HG03378 (cell line): ENCODE data around the gene TCP10L.
"Not testable (repeated sequence)": the region's sequence is repeated elsewhere in the genome, so short reads cannot be mapped to it uniquely, and the experiment has no call there.

ENCODE experiments used
- ATAC-seq: cut with Tn5 transposase; IDR thresholded peaks from one replicate; pipeline ENCODE4 v1.9.1; 2021; ENCODE audit warnings: mild to moderate bottlenecking, moderate library complexity; ENCODE audit not compliant: unreplicated experiment

TCP10L gene

GRCh38 chr21:32559006-32559610 lies 26.2 kb downstream of the TCP10L start:
- ATAC-seq, result no peak

- no peak for ATAC-seq
Measured at GRCh38 chr21:32558106-32558505, 27.2 kb downstream of the TCP10L start.

DNA sequence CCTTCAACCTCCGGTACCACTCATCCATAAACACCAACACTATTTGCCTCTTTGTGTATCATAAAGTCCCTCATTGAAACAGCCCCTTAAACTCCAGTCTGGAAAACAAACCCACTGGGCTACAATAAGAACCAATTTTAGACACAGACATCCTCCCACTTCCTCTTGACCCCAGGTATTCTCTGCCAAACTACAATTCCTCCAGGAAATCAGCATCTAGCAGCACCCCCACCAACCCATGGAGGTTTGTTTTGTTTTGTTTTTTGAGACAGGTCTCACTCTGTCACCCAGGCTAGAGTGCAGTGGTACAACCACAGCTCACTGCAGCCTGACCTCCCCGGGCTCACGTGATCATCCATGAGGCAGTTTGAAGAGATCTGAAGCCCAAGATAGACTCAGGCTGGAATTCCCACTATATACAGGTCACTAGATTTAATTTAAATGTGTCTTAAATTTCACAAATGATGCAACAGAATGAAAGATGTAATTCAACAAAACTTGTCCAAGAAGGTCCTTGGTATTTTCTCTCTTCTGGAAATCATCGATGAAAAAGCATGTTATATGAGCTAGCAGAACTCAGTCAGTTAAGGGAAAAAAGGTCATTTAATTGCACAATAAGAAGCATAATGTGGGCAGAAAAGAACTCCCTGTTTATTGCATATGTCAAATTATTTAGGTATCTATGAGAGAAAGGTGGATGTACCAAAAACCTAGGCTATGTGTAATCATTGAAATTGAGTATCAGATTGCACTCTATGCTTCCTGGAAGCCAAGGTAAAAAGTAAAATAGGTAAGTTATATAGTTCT lies 30.3 kb downstream of the TCP10L start:
- no peak for ATAC-seq

- no peak for ATAC-seq
Measured at GRCh38 chr21:32549886-32550285, 35.4 kb downstream of the TCP10L start.

DNA sequence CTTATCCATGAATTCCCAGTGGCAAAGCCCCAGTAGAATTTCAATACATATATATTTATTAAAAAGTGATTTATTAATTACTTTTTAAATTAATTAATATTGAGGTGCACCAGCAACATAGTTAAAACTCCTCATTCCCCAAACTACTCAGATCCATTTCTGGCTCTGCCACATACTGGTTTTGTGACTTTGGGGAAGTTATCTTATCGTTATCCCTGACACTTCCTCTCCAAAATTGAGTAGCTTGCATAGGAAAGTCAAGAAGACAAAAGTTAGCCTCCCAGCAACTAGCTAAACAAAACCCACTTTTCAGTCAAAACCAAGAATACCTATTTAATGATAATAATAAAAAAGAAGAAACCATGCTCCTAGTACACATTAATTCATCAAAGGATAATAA lies 35.9 kb downstream of the TCP10L start:
- ATAC-seq, result no peak

DNA sequence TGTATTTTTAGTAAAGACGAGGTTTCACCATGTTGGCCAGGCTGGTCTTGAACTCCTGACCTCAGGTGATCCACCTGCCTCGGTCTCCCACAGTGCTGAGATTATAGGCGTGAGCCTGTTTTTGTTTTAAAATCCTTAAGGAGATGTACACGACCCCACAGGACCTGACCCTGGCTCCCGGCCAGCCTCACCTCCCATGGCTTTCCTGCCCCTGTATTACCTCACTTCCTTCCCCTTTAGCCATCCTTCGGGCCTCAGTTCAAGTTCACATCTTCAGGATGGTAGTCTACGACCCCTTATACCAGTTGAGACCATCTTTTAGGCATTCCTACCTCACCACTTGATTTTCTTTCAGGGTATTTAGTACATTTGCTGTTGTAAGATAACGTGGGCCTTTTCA lies 36.3 kb downstream of the TCP10L start:
- ATAC-seq, result no peak

- no peak for ATAC-seq
Measured at GRCh38 chr21:32547018-32547417, 38.3 kb downstream of the TCP10L start.

GRCh38 chr21:32545948-32546441 lies 39.3 kb downstream of the TCP10L start:
- no peak for ATAC-seq

- no peak for ATAC-seq
Measured at GRCh38 chr21:32544697-32545096, 40.6 kb downstream of the TCP10L start.

GRCh38 chr21:32543975-32544374 lies 41.3 kb downstream of the TCP10L start:
- no peak for ATAC-seq

DNA sequence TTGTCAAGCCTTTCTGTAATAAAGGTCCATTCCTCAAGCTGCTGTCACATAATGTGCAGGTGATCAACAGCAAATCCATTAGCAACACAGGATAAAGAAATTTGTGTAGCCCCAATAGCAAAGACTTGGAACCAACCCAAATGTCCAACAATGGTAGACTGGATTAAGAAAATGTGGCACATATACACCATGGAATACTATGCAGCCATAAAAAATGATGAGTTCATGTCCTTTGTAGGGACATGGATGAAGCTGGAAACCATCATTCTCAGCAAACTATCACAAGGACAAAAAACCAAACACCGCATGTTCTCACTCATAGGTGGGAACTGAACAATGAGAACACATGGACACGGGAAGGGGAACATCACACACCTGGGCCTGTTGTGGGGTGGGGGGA lies 42.3 kb downstream of the TCP10L start:
- not testable (repeated sequence) for ATAC-seq

DNA sequence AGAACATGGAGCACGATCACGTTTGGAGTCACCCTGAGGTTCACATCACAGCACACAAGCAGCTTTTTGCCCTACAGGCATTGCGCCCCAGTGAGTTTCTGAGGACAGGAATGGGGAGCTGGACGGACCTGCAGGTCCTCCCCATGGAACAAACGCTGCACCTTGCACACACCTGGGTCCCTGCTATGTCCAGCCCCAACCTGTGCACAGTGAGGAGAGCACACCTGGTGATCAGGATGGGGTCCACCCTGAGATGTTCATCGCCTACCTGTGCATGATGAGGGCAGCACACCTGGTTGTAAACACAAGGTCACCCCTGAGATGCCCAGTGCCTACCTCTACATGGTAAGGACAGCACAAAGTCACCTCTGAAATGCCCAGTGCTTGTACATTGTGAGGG lies 45.9 kb downstream of the TCP10L start:
- no peak for ATAC-seq

DNA sequence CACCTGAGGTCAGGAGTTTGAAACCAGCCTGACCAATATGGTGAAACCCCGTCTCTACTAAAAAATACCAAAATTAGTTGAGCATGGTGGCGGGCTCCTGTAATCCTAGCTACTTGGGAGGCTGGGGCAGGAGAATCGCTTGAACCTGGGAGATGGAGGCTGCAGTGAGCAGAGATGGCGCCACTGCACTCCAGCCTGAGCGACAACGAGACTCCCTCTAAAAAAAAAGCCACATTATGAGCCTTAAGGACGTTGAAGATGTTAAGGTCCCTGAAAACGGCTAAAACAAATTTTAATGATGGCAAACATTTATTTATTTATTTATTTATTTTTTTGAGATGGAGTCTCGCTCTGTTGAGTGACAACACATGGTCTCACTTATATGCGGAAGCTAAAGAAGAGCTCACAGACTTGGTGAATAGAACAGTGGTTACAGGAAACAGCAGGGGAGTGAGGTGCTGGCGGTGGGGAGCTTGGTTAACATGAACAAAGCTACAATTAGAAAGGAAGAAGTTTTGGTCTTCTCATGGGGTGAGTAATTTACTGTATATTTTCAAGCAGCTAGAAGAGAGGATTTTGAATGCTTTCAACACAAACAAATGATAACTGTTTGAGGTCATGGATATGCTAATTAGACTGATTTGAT lies 47.1 kb downstream of the TCP10L start:
- ATAC-seq, result no peak

GRCh38 chr21:32537569-32537881 lies 47.8 kb downstream of the TCP10L start:
- ATAC-seq, result no peak

- no peak for ATAC-seq
Measured at GRCh38 chr21:32535612-32536011, 49.7 kb downstream of the TCP10L start.

DNA sequence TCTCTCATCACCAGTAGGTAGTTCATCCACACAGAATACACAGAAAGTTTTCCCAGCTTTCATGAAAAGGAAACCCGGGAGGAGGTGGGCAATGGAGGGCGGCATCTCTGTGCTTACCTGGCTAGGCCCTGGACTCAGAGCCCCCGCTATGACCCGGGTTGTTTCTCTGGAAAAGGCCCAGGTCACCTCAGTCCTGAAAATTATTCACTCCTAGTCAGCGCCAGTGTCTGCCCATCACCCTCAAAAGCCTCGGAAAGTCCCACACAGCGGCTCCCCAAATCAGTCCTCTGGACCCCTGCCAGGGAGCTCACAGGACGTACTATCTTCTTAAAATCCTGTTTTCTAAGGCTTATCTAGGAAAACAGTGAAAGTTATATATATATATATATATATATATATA lies 51.2 kb downstream of the TCP10L start:
- no peak for ATAC-seq

GRCh38 chr21:32533611-32534010 lies 51.7 kb downstream of the TCP10L start:
- no peak for ATAC-seq

- ATAC-seq, result no peak
Measured at GRCh38 chr21:32533053-32533452, 52.3 kb downstream of the TCP10L start.

DNA sequence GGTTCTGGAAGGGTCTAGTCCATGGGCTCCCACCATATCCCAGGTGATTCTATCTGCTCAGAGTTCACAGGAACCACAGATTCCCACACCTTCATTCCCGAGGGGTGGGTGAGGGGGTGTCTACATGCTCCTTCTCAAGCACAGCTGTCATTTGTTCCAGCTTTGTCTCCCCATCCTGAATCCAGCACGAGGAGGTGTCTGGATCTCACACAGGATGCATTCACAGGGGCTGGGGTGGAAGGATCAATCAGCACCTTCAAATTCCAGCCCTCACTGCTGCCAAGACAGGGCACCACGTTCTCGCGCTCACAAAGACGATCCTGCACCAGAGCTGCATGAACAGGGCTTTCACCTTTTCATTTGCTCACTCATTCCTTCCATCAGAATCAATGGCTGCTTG lies 52.7 kb downstream of the TCP10L start:
- ATAC-seq, result no peak

DNA sequence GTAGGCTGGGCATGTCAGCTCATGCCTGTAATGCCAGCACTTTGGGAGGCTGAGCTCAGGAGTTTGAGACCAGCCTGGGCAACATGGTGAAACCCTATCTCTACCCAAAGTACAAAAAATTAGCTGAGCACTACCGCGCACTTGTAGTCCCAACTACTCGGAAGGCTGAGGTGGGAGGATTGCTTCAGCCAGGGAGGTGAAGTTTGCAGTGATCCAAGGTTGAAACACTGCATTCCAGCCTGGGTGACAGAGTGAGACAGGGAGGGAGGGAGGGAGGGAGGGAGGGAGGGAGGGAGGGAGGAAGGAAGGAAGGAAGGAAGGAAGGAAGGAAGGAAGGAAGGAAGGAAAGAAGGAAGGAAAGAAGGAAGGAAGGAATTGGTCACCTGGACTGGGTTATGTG lies 53.8 kb downstream of the TCP10L start:
- ATAC-seq, result not testable (repeated sequence)

GRCh38 chr21:32530809-32531208 lies 54.5 kb downstream of the TCP10L start:
- not testable (repeated sequence) for ATAC-seq

DNA sequence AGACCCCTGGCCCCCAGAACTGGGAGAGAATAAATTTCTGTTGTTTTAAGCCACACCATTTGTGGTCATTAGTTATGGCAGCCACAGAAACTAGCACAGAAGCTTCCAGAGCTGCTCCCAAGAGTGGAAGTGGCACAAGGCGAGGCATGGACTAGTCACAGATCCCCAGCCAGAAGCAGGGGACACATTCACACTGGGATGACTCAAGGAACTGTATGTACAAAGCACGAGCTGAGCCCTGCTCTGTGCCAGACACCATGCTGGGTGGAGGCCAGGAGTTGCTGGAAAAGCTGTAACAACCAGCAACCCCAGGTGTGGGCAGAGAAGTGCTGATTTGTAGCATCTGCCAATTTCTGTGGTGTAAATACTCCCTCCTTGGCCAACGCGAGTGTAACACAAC lies 55.6 kb downstream of the TCP10L start:
- ATAC-seq, result no peak
